Gastroesophageal sphincter (tissue), 3 donors: ENCODE results near the gene SLMAP.
A peak's percentile ranks its signal among the peaks of the same experiment; 100 is the strongest.

ENCODE experiments used
- CTCF ChIP-seq, 4 experiments: fragments of 200-600 bp in 2 of 4; fragments of 450-650 bp in 2 of 4; sonication (generic) in 1 of 4; IDR thresholded peaks; one replicate each; pipeline ENCODE4 v1.5.1; 2017 to 2019; ENCODE audit warnings: antibody characterized with exemption in 4 of 4, mild to moderate bottlenecking in 2 of 4, moderate library complexity in 2 of 4
- POLR2AphosphoS5 ChIP-seq: sonication (generic); formaldehyde crosslinking; IDR thresholded peaks from one replicate; pipeline ENCODE4 v1.6.1; 2017; ENCODE audit warnings: antibody characterized with exemption

GRCh38 chr3:57910990-57911389 is 154.9 kb downstream of the SLMAP start:
- TF ChIP-seq CTCF (IDR thresholded peaks at IDR 0.05) (peak in 3 of 4 experiments; percentile 19 to 41 (median 26)), POLR2AphosphoS5 (no peak)
